Naive B cell (primary cell): Measurements from ENCODE around the gene SOX9. TPM values are rescaled to one million over a fixed set of nuclear protein-coding genes. Genes with fewer than 3 reads are reported as not detected.
A peak's percentile ranks its signal among the peaks of the same experiment; 100 is the strongest.
"Not testable (repeated sequence)": the region's sequence is repeated elsewhere in the genome, so short reads cannot be mapped to it uniquely, and the experiment has no call there.

ENCODE experiments used
- ATAC-seq, 2 donors: fragments of 150-1000 bp; cut with Tn5 transposase; 2 replicates each; pipeline ENCODE4 v1.10.0; 2021; ENCODE audit warnings: low read depth in 2 of 2, mild to moderate bottlenecking in 2 of 2, moderate library complexity in 2 of 2
- DNase-seq: peaks from one replicate; pipeline ENCODE4 v3.0.0; 2022
- H3K27ac Mint-ChIP-seq, 6 donors: one replicate each; pipeline ENCODE4 v1.8.0; 2020 to 2022; ENCODE audit warnings: mild to moderate bottlenecking in 6 of 6, mixed read lengths in 6 of 6, moderate library complexity in 5 of 6, inconsistent platforms in 2 of 6
- H3K27me3 Mint-ChIP-seq, 3 donors: one replicate each; pipeline ENCODE4 v1.8.0; 2021 to 2022; ENCODE audit warnings: mixed read lengths in 3 of 3, mild to moderate bottlenecking in 1 of 3
- H3K36me3 Mint-ChIP-seq, 2 donors: one replicate each; pipeline ENCODE4 v1.8.0; 2020 to 2022; ENCODE audit warnings: mixed read lengths in 2 of 2, inconsistent platforms in 1 of 2, mild to moderate bottlenecking in 1 of 2
- H3K4me1 Mint-ChIP-seq, 3 donors: one replicate each; pipeline ENCODE4 v1.8.0; 2020 to 2022; ENCODE audit warnings: mixed read lengths in 3 of 3, inconsistent platforms in 1 of 3, mild to moderate bottlenecking in 1 of 3, moderate library complexity in 1 of 3
- H3K4me3 Mint-ChIP-seq, 8 donors: one replicate each; pipeline ENCODE4 v1.8.0; 2020 to 2022; ENCODE audit warnings: mild to moderate bottlenecking in 8 of 8, mixed read lengths in 8 of 8, moderate library complexity in 8 of 8, inconsistent platforms in 2 of 8
- H3K9me3 Mint-ChIP-seq, 7 donors: one replicate each; pipeline ENCODE4 v1.8.0; 2020 to 2022; ENCODE audit warnings: mixed read lengths in 7 of 7, mild to moderate bottlenecking in 5 of 7, inconsistent platforms in 2 of 7, moderate library complexity in 1 of 7
- polyA plus RNA-seq, 6 donors: library from polyadenylated mRNA; unstranded; fragments of 300-500 nt; fragmentation: Illumina TruSeq; gene quantifications; one replicate each; pipeline ENCODE4 v1.2.3, GENCODE V29; 2021; ENCODE audit warnings: low read depth in 6 of 6

The SOX9 gene
- polyA plus RNA-seq, 6 donors from 2014 or later, result not detected

DNA sequence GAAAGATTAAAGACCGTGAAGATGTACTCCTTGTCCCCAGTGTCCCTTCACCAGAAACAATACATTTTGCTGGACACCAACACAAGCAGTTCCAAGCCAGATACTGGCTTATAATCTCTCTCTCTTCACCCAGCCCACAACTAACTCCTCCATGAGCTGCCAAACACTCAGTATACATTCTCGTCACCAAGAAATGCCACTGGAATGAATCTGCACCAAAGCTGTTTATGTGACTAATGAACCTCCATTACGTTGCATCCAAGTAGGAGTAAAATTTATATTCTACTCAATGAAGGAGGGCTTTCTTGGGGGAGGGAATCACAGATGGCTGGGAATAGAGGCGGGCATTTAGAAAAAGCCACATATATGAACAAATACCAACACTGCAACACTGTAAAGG lies 20.9 kb upstream of the SOX9 start:
- no peak overlapping the region for H3K4me3 Mint-ChIP-seq
- ATAC-seq, result no peak
- H3K36me3 Mint-ChIP-seq, result no peaks in the 10 kb centered on the region
- H3K27ac Mint-ChIP-seq, result no peak overlapping the region
- peaks cover 4 to 18% (median 6%) of the 10 kb centered on the region in 7 donors for H3K9me3 Mint-ChIP-seq
- H3K27me3 Mint-ChIP-seq, result peaks cover 0 to 7% (median 0%) of the 10 kb centered on the region in 3 donors
- H3K4me1 Mint-ChIP-seq, result no peaks in the 10 kb centered on the region
- DNase-seq, result no peak

GRCh38 chr17:72100470-72100869 lies 20.4 kb upstream of the SOX9 start:
- ATAC-seq (no peak), DNase-seq (no peak)
- Mint-ChIP-seq H3K27me3 (peaks cover 0 to 4% (median 0%) of the 10 kb centered on the region in 3 donors), H3K4me3 (no peak overlapping the region), H3K4me1 (no peaks in the 10 kb centered on the region), H3K9me3 (peaks cover 2 to 16% (median 6%) of the 10 kb centered on the region in 7 donors), H3K36me3 (no peaks in the 10 kb centered on the region), H3K27ac (no peak overlapping the region)

GRCh38 chr17:72101526-72101925 lies 19.3 kb upstream of the SOX9 start:
- H3K4me1 Mint-ChIP-seq, result no peaks in the 10 kb centered on the region
- ATAC-seq (no peak), DNase-seq (no peak)
- H3K27me3 Mint-ChIP-seq, result peaks cover 0 to 9% (median 0%) of the 10 kb centered on the region in 3 donors
- no peak overlapping the region for H3K4me3 Mint-ChIP-seq
- H3K36me3 Mint-ChIP-seq, result no peaks in the 10 kb centered on the region
- no peak overlapping the region for H3K27ac Mint-ChIP-seq
- peaks cover 2 to 17% (median 7%) of the 10 kb centered on the region in 7 donors for H3K9me3 Mint-ChIP-seq

GRCh38 chr17:72102366-72102765 lies 18.5 kb upstream of the SOX9 start:
- Mint-ChIP-seq H3K27me3 (peaks cover 0 to 12% (median 0%) of the 10 kb centered on the region in 3 donors), H3K27ac (no peak overlapping the region), H3K4me3 (peak overlapping the region in 1 of 8 donors; percentile 11), H3K36me3 (no peaks in the 10 kb centered on the region), H3K9me3 (peaks cover 0 to 18% (median 5%) of the 10 kb centered on the region in 7 donors), H3K4me1 (no peaks in the 10 kb centered on the region)
- ATAC-seq (no peak), DNase-seq (no peak)

- DNase-seq (no peak), ATAC-seq (no peak)
- Mint-ChIP-seq H3K4me1 (no peaks in the 10 kb centered on the region), H3K27me3 (peaks cover 5 to 15% (median 12%) of the 10 kb centered on the region in 3 donors), H3K36me3 (no peaks in the 10 kb centered on the region), H3K9me3 (peaks cover 0 to 12% (median 5%) of the 10 kb centered on the region in 7 donors), H3K4me3 (no peak overlapping the region), H3K27ac (no peak overlapping the region)
Measured at GRCh38 chr17:72104164-72104862, 16.5 kb upstream of the SOX9 start.

- no peaks in the 10 kb centered on the region for H3K4me1 Mint-ChIP-seq
- H3K27me3 Mint-ChIP-seq, result peaks cover 7 to 16% (median 13%) of the 10 kb centered on the region in 3 donors
- peaks cover 0 to 12% (median 5%) of the 10 kb centered on the region in 7 donors for H3K9me3 Mint-ChIP-seq
- ATAC-seq (no peak), DNase-seq (no peak)
- H3K4me3 Mint-ChIP-seq, result no peak overlapping the region
- no peak overlapping the region for H3K27ac Mint-ChIP-seq
- no peaks in the 10 kb centered on the region for H3K36me3 Mint-ChIP-seq
Measured at GRCh38 chr17:72104863-72105234, 16.0 kb upstream of the SOX9 start.

GRCh38 chr17:72107100-72107499 lies 13.7 kb upstream of the SOX9 start:
- no peaks in the 10 kb centered on the region for H3K36me3 Mint-ChIP-seq
- no peak overlapping the region for H3K27ac Mint-ChIP-seq
- no peak for ATAC-seq
- peaks cover 22 to 35% (median 22%) of the 10 kb centered on the region in 3 donors for H3K27me3 Mint-ChIP-seq
- H3K4me1 Mint-ChIP-seq, result no peaks in the 10 kb centered on the region
- DNase-seq, result no peak
- no peak overlapping the region for H3K4me3 Mint-ChIP-seq
- peaks cover 1 to 12% (median 5%) of the 10 kb centered on the region in 7 donors for H3K9me3 Mint-ChIP-seq

GRCh38 chr17:72110231-72110941 lies 10.4 kb upstream of the SOX9 start:
- DNase-seq, result no peak
- no peak for ATAC-seq
- Mint-ChIP-seq H3K4me1 (peaks cover 0 to 3% (median 2%) of the 10 kb centered on the region in 3 donors), H3K27me3 (peaks cover 36 to 62% (median 46%) of the 10 kb centered on the region in 3 donors), H3K27ac (peak overlapping the region in 2 of 6 donors; percentile 6 to 20), H3K9me3 (peaks cover 0 to 10% (median 5%) of the 10 kb centered on the region in 7 donors), H3K36me3 (peaks cover 0 to 3% of the 10 kb centered on the region in 2 donors), H3K4me3 (no peak overlapping the region)

DNA sequence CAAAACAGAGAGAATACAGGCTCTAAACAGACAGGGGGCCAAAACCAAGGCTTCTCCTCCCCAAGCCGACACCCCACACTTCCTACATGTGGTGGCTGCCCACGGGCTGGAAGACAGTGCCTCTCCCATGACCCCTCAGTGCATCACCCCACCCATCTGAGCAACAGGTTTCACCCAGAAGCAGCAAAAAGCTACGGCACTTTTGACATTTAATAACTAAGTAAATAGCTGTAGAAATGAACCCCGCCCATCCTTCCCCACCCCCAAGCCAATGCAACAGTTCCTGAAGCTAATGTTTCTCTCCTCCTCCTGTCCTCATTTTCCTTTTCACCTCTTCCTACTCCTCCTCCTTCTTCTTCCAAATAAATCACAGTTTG lies 9.9 kb upstream of the SOX9 start:
- ATAC-seq, result no peak
- H3K4me1 Mint-ChIP-seq, result peaks cover 0 to 5% (median 4%) of the 10 kb centered on the region in 3 donors
- no peak overlapping the region for H3K27ac Mint-ChIP-seq
- H3K4me3 Mint-ChIP-seq, result no peak overlapping the region
- peaks cover 0 to 3% of the 10 kb centered on the region in 2 donors for H3K36me3 Mint-ChIP-seq
- peaks cover 38 to 67% (median 52%) of the 10 kb centered on the region in 3 donors for H3K27me3 Mint-ChIP-seq
- no peak for DNase-seq
- H3K9me3 Mint-ChIP-seq, result peaks cover 0 to 10% (median 5%) of the 10 kb centered on the region in 7 donors

- no peak overlapping the region for H3K4me3 Mint-ChIP-seq
Measured at GRCh38 chr17:72111336-72111923, 9.4 kb upstream of the SOX9 start.

GRCh38 chr17:72111926-72112325 lies 8.9 kb upstream of the SOX9 start:
- not testable (repeated sequence) for H3K36me3 Mint-ChIP-seq, H3K4me1 Mint-ChIP-seq, H3K9me3 Mint-ChIP-seq, H3K4me3 Mint-ChIP-seq, ATAC-seq, H3K27ac Mint-ChIP-seq, DNase-seq
- peaks cover 30 to 77% (median 62%) of the 10 kb centered on the region in 3 donors for H3K27me3 Mint-ChIP-seq

More at GRCh38 chr17:72111336-72111923, 9.4 kb upstream of the SOX9 start:
- Mint-ChIP-seq H3K4me1 (peaks cover 0 to 5% (median 4%) of the 10 kb centered on the region in 3 donors), H3K9me3 (peaks cover 0 to 11% (median 5%) of the 10 kb centered on the region in 7 donors), H3K27ac (no peak overlapping the region), H3K27me3 (peaks cover 34 to 72% (median 57%) of the 10 kb centered on the region in 3 donors), H3K36me3 (peaks cover 0 to 3% of the 10 kb centered on the region in 2 donors)
- DNase-seq (no peak), ATAC-seq (no peak)

DNA sequence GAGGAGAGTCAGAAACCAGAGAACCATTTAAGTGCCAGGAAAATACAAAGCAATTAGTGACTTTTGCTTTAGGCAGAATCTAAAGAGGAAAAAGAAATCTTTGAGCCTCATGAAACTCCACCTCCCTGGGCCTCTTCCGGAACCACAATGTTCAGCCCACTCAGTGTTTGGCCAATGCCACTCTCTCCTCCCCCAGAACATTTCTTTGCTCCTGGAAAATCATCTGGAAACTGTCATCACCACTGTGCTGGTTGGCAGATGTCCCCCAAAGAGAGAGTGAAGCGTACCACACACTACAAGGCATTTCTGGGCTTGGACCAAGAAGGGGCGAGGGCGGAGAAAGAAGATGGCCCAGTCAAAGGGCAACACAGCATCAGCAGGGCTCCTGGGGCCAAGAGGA lies 7.1 kb upstream of the SOX9 start:
- Mint-ChIP-seq H3K36me3 (peaks cover 0 to 3% of the 10 kb centered on the region in 2 donors), H3K27me3 (peaks cover 40 to 86% (median 75%) of the 10 kb centered on the region in 3 donors), H3K4me3 (no peak overlapping the region), H3K9me3 (peaks cover 1 to 10% (median 5%) of the 10 kb centered on the region in 7 donors), H3K4me1 (peaks cover 0 to 5% (median 4%) of the 10 kb centered on the region in 3 donors), H3K27ac (no peak overlapping the region)
- DNase-seq (no peak), ATAC-seq (no peak)

DNA sequence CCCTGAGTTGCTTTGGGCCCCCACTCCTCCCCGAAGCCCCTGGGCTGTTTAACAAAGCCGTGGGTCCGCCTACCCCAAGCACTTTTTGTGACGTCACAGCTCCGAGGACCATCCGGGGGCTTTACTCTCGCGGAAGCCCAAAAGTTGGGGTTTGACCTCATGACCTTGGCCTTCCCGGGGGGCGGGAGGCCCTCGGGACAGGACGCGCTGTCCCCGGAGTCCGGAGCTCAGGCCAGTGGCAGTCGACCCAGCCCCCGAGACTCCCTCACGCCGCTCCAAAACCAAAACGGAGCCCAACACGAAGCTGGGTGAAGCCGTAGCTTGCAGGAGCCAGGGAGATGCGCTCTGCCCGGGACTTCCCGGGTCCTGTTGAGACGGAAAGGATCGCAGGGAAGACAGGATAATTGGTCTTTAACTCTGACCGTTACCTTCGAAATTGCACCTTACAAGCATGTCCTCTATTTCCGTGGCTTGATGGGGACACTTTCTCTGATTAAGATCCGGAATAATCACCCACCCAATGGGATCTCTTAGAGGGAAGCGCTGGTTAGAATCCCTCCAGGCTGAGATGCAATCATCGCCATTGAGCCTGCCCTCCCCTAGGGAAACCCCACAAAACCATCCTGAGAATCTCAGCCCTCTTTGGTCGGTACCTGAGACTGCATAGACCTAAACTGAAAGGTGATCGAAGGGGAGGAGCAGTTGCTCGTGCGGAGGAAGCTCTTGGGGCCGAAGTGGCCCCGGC lies 4.9 kb upstream of the SOX9 start:
- no peak for DNase-seq
- peaks cover 0 to 6% (median 5%) of the 10 kb centered on the region in 7 donors for H3K9me3 Mint-ChIP-seq
- no peak overlapping the region for H3K27ac Mint-ChIP-seq

More for the DNA sequence above, 4.9 kb upstream of the SOX9 start:
- Mint-ChIP-seq H3K4me3 (peak overlapping the region in 2 of 8 donors; percentile 8 to 47), H3K36me3 (peaks cover 0 to 3% of the 10 kb centered on the region in 2 donors), H3K4me1 (peaks cover 3 to 5% (median 4%) of the 10 kb centered on the region in 3 donors), H3K27me3 (peaks cover 35 to 89% (median 83%) of the 10 kb centered on the region in 3 donors)
- ATAC-seq, result no peak
